GM19238 (cell line): ENCODE results near the gene SBNO2.

Experiments used
- DNase-seq: peaks from one replicate; pipeline ENCODE4 v3.0.0; 2011; ENCODE audit warnings: low spot score; ENCODE audit not compliant: insufficient read length

Gene SBNO2

GRCh38 chr19:1073956-1074517, 100.0 kb downstream of the SBNO2 start:
- DNase-seq, result no peak

- no peak for DNase-seq
Measured at GRCh38 chr19:1073063-1073955, 100.8 kb downstream of the SBNO2 start.

GRCh38 chr19:1072371-1073015, 101.6 kb downstream of the SBNO2 start:
- DNase-seq, result no peak

GRCh38 chr19:1070931-1071791, 102.9 kb downstream of the SBNO2 start:
- DNase-seq, result no peak

GRCh38 chr19:1070576-1070930, 103.5 kb downstream of the SBNO2 start:
- no peak for DNase-seq

GRCh38 chr19:1069009-1069779, 104.9 kb downstream of the SBNO2 start:
- peak; percentile 75 for DNase-seq

GRCh38 chr19:1068009-1069001, 105.8 kb downstream of the SBNO2 start:
- peak; percentile 59 for DNase-seq

GRCh38 chr19:1067341-1067957, 106.6 kb downstream of the SBNO2 start:
- DNase-seq, result peak; percentile 59

- DNase-seq, result peak; percentile 86
Measured at GRCh38 chr19:1066748-1067340, 107.2 kb downstream of the SBNO2 start, which contains the start of gene ARHGAP45. TSS of gene ARHGAP45 (plus strand) at chr19:1067167. CDS start at chr19:1067406, 239 bp downstream.

- DNase-seq, result no peak
Measured at GRCh38 chr19:1066251-1066747, 107.8 kb downstream of the SBNO2 start.

GRCh38 chr19:1065606-1066109, 108.4 kb downstream of the SBNO2 start:
- no peak for DNase-seq

GRCh38 chr19:1064661-1065605, 109.1 kb downstream of the SBNO2 start:
- peak; percentile 75 for DNase-seq

- no peak for DNase-seq
Measured at GRCh38 chr19:1063909-1064660, 110.0 kb downstream of the SBNO2 start.

GRCh38 chr19:1063030-1063908, 110.8 kb downstream of the SBNO2 start:
- DNase-seq, result peak; percentile 50

GRCh38 chr19:1062387-1063029, 111.6 kb downstream of the SBNO2 start:
- DNase-seq, result no peak
